HEK293 (cell line): ENCODE data around the gene PNMA8A.
A peak's percentile ranks its signal among the peaks of the same experiment; 100 is the strongest.
"Not testable (repeated sequence)": the region's sequence is repeated elsewhere in the genome, so short reads cannot be mapped to it uniquely, and the experiment has no call there.

Source experiments
- CTCF ChIA-PET: fragments of 350-600 bp; formaldehyde crosslinking; extraction: SDS; loops from one replicate; lab custom pipeline; 2021; ENCODE audit warnings: antibody characterized with exemption; lab: Yijun Ruan, JAX
- POLR2A ChIA-PET: fragments of 300-600 bp; formaldehyde crosslinking; extraction: SDS; loops from one replicate; lab custom pipeline; 2020; ENCODE audit warnings: antibody characterized with exemption, inconsistent platforms; lab: Yijun Ruan, JAX
- H3K27ac ChIP-seq: fragments of 200-500 bp; sonication (Bioruptor generic); 2 replicates; pipeline ENCODE4 v1.5.1; 2014; ENCODE audit warnings: low read depth, low read length, control low read depth, inconsistent platforms; ENCODE audit errors: extremely low read depth
- H3K36me3 ChIP-seq, 2 experiments: fragments of 200-500 bp in 1 of 2; sonication (Bioruptor generic) in 1 of 2; 1 replicate in 1 of 2; 2 replicates in 1 of 2; pipeline ENCODE4 v1.5.1; 2014 to 2017; ENCODE audit warnings: inconsistent platforms in 2 of 2, low read length in 2 of 2; ENCODE audit not compliant: control insufficient read depth in 2 of 2, insufficient read depth in 1 of 2
- H3K4me1 ChIP-seq: fragments of 200-500 bp; sonication (Bioruptor generic); 2 replicates; pipeline ENCODE4 v1.5.1; 2014; ENCODE audit warnings: mild to moderate bottlenecking, low read length, inconsistent platforms; ENCODE audit not compliant: control insufficient read depth, insufficient read depth
- H3K4me3 ChIP-seq: 2 replicates; pipeline ENCODE4 v1.5.1; 2011; ENCODE audit warnings: low read depth, mild to moderate bottlenecking, control low read depth, low read length, moderate library complexity
- H3K9me3 ChIP-seq: fragments of 200-500 bp; sonication (Bioruptor generic); 2 replicates; pipeline ENCODE4 v1.5.1; 2014; ENCODE audit warnings: low read depth, low read length, inconsistent platforms; ENCODE audit not compliant: control insufficient read depth, insufficient read depth
- MEIS1 ChIP-seq: sonication (generic); formaldehyde crosslinking; IDR thresholded peaks from 2 replicates; pipeline ENCODE4 v1.8.1; 2022; ENCODE audit warnings: missing genetic modification reagents, mild to moderate bottlenecking, borderline replicate concordance
- OVOL3 ChIP-seq: fragments of 450-650 bp; formaldehyde crosslinking; IDR thresholded peaks from 2 replicates; pipeline ENCODE4 v1.5.1; 2016; ENCODE audit warnings: missing biosample characterization, missing genetic modification characterization
- PRDM1 ChIP-seq: fragments of 450-650 bp; formaldehyde crosslinking; IDR thresholded peaks from 2 replicates; pipeline ENCODE4; 2016; ENCODE audit warnings: missing biosample characterization, missing genetic modification characterization
- WT1 ChIP-seq: fragments of 450-650 bp; formaldehyde crosslinking; IDR thresholded peaks from 2 replicates; pipeline ENCODE4 v1.5.1; 2016; ENCODE audit warnings: missing biosample characterization, missing genetic modification characterization
- ZNF121 ChIP-seq: fragments of 450-650 bp; formaldehyde crosslinking; IDR thresholded peaks from 2 replicates; pipeline ENCODE4 v1.5.1; 2016; ENCODE audit warnings: missing biosample characterization, missing genetic modification characterization
- ZNF169 ChIP-seq: fragments of 450-650 bp; formaldehyde crosslinking; IDR thresholded peaks from 2 replicates; pipeline ENCODE4 v1.5.1; 2016; ENCODE audit warnings: missing biosample characterization, missing genetic modification characterization
- ZNF335 ChIP-seq: fragments of 450-650 bp; formaldehyde crosslinking; conservative IDR thresholded peaks from 2 replicates; pipeline ENCODE4 v1.5.1; 2016; ENCODE audit warnings: missing biosample characterization, missing genetic modification characterization
- ZNF664 ChIP-seq: fragments of 450-650 bp; formaldehyde crosslinking; IDR thresholded peaks from 2 replicates; pipeline ENCODE4 v1.5.1; 2016; ENCODE audit warnings: missing biosample characterization, missing genetic modification characterization
- ZNF677 ChIP-seq: fragments of 450-650 bp; IDR thresholded peaks from 2 replicates; pipeline ENCODE4 v1.5.0; 2018; ENCODE audit warnings: missing biosample characterization, mild to moderate bottlenecking, missing genetic modification characterization, moderate library complexity
- ZNF768 ChIP-seq: fragments of 450-650 bp; formaldehyde crosslinking; IDR thresholded peaks from 2 replicates; pipeline ENCODE4 v1.5.1; 2018; ENCODE audit warnings: missing biosample characterization, mild to moderate bottlenecking, missing genetic modification characterization
- TF ChIP-seq, protein P1 (sequence below): fragments of 450-650 bp; formaldehyde crosslinking; IDR thresholded peaks from 2 replicates; pipeline ENCODE4 v1.5.1; 2016; ENCODE audit warnings: missing biosample characterization, missing genetic modification characterization
- TF ChIP-seq, protein P2 (sequence below): fragments of 450-650 bp; formaldehyde crosslinking; IDR thresholded peaks from 2 replicates; pipeline ENCODE4 v1.5.1; 2017; ENCODE audit warnings: missing biosample characterization, missing genetic modification characterization
- TF ChIP-seq, protein P3 (sequence below): fragments of 450-650 bp; IDR thresholded peaks from 2 replicates; pipeline ENCODE4 v1.5.1; 2018; ENCODE audit warnings: missing biosample characterization, mild to moderate bottlenecking, missing genetic modification characterization
- TF ChIP-seq, protein P4 (sequence below): fragments of 450-650 bp; formaldehyde crosslinking; IDR thresholded peaks from 2 replicates; pipeline ENCODE4 v1.5.0; 2017; ENCODE audit warnings: missing biosample characterization, missing genetic modification characterization, borderline replicate concordance
- TF ChIP-seq, protein P5 (sequence below): fragments of 450-650 bp; formaldehyde crosslinking; IDR thresholded peaks from 2 replicates; pipeline ENCODE4 v1.5.1; 2017; ENCODE audit warnings: missing biosample characterization, mild to moderate bottlenecking, missing genetic modification characterization, moderate library complexity

PNMA8A gene

DNA sequence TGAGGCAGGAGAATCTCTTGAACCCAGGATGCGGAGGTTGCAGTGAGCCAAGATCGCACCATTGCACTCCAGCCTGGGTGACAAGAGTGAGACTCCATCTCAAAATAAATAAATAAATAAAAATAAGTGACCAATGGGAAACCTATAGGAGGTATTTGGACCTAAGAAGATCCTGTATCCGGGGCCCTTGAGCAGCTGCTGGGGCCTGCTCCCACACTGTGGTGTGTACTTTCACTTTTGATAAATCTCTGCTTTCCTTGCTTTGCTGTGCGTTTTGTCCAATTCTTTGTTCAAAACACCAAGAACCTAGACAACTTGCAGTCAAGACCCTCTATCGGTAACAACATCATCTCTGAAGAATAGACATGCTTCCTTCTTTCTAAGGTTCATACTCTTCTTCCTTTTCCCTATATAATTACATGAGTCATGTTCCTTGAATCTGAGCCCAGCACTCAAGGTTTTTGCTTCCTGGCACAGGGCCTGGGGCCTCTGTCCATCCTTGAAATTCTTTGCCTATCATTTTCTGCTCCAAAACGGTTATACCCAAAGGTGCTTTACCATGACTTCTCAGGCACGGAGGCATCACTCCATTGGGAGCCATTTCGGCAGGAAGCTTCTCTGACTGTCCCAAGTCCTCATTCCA lies 28.4 kb downstream of the PNMA8A start (continued):
- TF ChIP-seq, protein P1, sequence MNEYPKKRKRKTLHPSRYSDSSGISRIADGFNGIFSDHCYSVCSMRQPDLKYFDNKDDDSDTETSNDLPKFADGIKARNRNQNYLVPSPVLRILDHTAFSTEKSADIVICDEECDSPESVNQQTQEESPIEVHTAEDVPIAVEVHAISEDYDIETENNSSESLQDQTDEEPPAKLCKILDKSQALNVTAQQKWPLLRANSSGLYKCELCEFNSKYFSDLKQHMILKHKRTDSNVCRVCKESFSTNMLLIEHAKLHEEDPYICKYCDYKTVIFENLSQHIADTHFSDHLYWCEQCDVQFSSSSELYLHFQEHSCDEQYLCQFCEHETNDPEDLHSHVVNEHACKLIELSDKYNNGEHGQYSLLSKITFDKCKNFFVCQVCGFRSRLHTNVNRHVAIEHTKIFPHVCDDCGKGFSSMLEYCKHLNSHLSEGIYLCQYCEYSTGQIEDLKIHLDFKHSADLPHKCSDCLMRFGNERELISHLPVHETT (tag by site-specific recombination) = no peak
- no peak for TF ChIP-seq ZNF169
- TF ChIP-seq, protein P2, sequence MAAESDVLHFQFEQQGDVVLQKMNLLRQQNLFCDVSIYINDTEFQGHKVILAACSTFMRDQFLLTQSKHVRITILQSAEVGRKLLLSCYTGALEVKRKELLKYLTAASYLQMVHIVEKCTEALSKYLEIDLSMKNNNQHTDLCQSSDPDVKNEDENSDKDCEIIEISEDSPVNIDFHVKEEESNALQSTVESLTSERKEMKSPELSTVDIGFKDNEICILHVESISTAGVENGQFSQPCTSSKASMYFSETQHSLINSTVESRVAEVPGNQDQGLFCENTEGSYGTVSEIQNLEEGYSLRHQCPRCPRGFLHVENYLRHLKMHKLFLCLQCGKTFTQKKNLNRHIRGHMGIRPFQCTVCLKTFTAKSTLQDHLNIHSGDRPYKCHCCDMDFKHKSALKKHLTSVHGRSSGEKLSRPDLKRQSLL (tag by site-specific recombination) = no peak
- TF ChIP-seq, protein P3, sequence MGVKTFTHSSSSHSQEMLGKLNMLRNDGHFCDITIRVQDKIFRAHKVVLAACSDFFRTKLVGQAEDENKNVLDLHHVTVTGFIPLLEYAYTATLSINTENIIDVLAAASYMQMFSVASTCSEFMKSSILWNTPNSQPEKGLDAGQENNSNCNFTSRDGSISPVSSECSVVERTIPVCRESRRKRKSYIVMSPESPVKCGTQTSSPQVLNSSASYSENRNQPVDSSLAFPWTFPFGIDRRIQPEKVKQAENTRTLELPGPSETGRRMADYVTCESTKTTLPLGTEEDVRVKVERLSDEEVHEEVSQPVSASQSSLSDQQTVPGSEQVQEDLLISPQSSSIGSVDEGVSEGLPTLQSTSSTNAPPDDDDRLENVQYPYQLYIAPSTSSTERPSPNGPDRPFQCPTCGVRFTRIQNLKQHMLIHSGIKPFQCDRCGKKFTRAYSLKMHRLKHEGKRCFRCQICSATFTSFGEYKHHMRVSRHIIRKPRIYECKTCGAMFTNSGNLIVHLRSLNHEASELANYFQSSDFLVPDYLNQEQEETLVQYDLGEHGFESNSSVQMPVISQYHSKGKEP (tag by site-specific recombination) = no peak
- no peak for TF ChIP-seq ZNF664 (tag by site-specific recombination)
- TF ChIP-seq WT1 (tag by site-specific recombination) = no peak
- TF ChIP-seq PRDM1 = 0 out of 2 replicates have a peak, but pooled peaks have one; percentile 24
- TF ChIP-seq ZNF335 = 0 out of 2 replicates have a peak, but pooled peaks have one; percentile 13
- TF ChIP-seq MEIS1 (CRISPR knock-in tag) = no peak
- TF ChIP-seq, protein P4, sequence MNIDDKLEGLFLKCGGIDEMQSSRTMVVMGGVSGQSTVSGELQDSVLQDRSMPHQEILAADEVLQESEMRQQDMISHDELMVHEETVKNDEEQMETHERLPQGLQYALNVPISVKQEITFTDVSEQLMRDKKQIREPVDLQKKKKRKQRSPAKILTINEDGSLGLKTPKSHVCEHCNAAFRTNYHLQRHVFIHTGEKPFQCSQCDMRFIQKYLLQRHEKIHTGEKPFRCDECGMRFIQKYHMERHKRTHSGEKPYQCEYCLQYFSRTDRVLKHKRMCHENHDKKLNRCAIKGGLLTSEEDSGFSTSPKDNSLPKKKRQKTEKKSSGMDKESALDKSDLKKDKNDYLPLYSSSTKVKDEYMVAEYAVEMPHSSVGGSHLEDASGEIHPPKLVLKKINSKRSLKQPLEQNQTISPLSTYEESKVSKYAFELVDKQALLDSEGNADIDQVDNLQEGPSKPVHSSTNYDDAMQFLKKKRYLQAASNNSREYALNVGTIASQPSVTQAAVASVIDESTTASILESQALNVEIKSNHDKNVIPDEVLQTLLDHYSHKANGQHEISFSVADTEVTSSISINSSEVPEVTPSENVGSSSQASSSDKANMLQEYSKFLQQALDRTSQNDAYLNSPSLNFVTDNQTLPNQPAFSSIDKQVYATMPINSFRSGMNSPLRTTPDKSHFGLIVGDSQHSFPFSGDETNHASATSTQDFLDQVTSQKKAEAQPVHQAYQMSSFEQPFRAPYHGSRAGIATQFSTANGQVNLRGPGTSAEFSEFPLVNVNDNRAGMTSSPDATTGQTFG = no peak
- TF ChIP-seq, protein P5, sequence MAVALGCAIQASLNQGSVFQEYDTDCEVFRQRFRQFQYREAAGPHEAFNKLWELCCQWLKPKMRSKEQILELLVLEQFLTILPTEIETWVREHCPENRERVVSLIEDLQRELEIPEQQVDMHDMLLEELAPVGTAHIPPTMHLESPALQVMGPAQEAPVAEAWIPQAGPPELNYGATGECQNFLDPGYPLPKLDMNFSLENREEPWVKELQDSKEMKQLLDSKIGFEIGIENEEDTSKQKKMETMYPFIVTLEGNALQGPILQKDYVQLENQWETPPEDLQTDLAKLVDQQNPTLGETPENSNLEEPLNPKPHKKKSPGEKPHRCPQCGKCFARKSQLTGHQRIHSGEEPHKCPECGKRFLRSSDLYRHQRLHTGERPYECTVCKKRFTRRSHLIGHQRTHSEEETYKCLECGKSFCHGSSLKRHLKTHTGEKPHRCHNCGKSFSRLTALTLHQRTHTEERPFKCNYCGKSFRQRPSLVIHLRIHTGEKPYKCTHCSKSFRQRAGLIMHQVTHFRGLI (tag by site-specific recombination) = no peak

DNA sequence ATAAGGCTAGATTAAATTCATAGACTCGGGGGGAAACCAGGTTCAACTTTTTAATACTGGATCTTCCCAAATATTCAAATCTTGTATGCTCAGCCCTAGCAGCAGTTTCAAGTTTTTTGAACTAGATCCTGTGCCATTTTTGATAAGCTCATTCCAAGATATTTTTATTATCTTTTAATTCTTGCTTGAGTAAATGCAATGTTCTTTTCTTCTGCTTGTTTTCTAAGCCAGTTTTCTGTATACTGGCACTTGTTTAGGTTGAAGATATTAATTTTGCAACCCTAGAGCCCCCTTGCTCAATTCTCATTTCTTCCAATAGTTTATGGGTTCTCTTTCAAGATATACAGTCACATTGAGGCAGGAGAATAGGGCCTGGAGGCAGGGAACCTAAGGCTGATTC lies 29.5 kb downstream of the PNMA8A start:
- H3K9me3 ChIP-seq = no peaks in the 10 kb centered on the region
- no peak for TF ChIP-seq OVOL3 (tag by site-specific recombination)
- no peak for TF ChIP-seq ZNF121 (tag by site-specific recombination)
- TF ChIP-seq ZNF677 = no peak
- ChIA-PET POLR2A (no interaction called here), CTCF (interaction anchor here (0.6 to 1.3 kb wide), 3 partner anchors 31 to 45 kb away, joined by 3 to 5 read pairs (median 4); no protein-coding TSS in a partner anchor)
- no peak overlapping the region for H3K4me3 ChIP-seq
- H3K27ac ChIP-seq = no peak overlapping the region
- H3K4me1 ChIP-seq = no peaks in the 10 kb centered on the region
- no peaks in the 10 kb centered on the region for H3K36me3 ChIP-seq

DNA sequence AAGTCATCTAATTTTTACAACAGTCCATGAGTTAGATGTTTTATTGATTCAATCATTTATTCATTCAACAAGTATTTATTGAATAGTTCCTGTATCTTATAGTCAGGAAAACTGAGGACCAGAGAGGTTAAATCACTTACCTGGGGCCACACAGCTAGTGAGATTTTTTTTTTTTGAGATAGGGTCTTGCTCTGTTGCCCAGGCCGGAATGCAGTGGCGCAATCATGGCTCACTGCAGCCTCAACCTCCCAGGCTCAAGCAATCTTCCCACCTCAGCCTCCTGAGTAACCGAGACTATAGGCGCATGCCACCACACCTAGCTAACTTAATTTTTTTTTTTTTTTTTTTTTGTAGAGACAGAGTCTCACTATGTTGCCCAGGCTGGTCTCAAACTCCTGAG lies 35.7 kb downstream of the PNMA8A start:
- ChIA-PET POLR2A (interaction anchor here (1.3 kb wide), 1 partner anchor 23 kb away, joined by 3 read pairs; the partner anchor contains the start of gene CCDC8), CTCF (interaction anchor here (0.6 to 1.0 kb wide), 2 partner anchors 10 to 52 kb away, joined by 3 to 4 read pairs; no protein-coding TSS in a partner anchor)
- peak; percentile 57; the same call in 1 of the 2 replicates for TF ChIP-seq ZNF768
- TF ChIP-seq ZNF121 (tag by site-specific recombination) = peak; percentile 76
- not testable (repeated sequence) for H3K4me1 ChIP-seq, H3K27ac ChIP-seq, H3K4me3 ChIP-seq, H3K36me3 ChIP-seq, H3K9me3 ChIP-seq
